Measurements from ENCODE around the gene SLAMF1.
A peak's percentile ranks its signal among the peaks of the same experiment; 100 is the strongest.
"Not testable (repeated sequence)": the region's sequence is repeated elsewhere in the genome, so short reads cannot be mapped to it uniquely, and the experiment has no call there.

SLAMF1 gene, protein sequence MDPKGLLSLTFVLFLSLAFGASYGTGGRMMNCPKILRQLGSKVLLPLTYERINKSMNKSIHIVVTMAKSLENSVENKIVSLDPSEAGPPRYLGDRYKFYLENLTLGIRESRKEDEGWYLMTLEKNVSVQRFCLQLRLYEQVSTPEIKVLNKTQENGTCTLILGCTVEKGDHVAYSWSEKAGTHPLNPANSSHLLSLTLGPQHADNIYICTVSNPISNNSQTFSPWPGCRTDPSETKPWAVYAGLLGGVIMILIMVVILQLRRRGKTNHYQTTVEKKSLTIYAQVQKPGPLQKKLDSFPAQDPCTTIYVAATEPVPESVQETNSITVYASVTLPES

DNA sequence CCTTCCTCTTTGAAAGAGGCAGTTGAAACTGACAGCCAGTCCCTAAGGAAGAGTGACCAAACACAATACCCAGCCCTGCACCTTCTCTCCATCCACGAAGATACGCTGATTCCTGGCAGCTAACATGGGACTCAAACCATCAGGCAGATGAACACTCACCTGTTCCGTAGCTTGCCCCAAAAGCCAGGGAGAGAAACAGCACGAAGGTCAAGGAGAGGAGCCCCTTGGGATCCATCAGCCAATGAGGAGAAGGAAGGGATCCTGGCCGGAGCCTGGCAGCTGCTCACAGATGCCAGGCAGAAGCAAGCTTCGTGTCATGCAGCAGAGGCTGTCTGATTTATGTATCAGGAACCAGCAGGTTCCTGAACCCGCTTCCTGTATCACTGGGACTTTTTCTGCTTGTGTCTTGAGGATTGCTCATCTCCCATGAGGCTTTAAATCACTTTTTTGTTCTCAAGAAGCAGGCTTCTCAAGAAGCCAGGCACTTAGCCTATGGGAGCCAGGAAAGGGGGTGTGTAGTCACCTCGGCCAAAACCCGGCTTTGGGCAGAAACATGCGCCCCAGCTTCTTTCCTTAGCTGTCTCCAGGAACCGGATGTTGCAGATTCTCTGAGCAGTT, at the start of gene SLAMF1:
Gene SLAMF1, minus strand, starts transcription at position 334 of the 618 bp plus-strand sequence. Its CDS starts 99 bp downstream, at position 235.
- DNase-seq (ENCODE audit: low spot score): no peak

DNA sequence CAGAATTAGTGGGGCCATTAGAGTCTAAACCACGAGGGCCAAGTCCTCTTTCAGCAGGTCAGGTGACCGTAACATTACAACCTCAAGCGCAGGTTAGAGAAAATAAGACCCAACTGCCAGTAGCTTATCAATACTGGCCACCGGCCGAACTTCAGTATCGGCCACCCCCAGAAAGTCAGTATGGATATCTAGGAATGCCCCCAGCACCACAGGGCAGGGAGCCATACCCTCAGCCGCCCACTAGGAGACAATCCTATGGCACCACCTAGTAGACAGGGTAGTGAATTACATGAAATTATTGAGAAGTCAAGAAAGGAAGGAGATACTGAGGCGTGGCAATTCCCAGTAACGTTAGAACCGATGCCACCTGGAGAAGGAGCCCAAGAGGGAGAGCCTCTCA, 45.5 kb upstream of the SLAMF1 start:
- not testable (repeated sequence) for DNase-seq (ENCODE audit: low spot score)

DNA sequence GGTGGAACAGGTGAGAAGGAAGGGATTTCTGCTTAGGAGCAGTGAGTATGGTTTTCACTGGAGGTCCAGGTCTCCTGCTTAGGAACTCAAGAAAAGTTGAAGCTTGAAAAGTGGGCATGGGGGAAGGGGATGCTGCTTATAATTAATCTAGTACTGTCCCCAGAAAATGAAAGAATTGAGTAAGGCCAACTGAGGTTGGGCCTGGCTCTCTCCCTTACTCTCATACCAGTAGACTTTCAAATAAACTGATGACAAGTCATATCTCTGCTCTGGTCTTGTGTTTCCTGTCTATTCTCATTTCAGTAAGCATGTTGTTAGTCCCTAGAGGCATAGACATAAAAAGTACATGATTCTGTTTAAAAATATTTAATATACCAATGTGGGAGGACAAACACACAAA, 38.4 kb upstream of the SLAMF1 start:
- DNase-seq (ENCODE audit: low spot score): no peak

DNA sequence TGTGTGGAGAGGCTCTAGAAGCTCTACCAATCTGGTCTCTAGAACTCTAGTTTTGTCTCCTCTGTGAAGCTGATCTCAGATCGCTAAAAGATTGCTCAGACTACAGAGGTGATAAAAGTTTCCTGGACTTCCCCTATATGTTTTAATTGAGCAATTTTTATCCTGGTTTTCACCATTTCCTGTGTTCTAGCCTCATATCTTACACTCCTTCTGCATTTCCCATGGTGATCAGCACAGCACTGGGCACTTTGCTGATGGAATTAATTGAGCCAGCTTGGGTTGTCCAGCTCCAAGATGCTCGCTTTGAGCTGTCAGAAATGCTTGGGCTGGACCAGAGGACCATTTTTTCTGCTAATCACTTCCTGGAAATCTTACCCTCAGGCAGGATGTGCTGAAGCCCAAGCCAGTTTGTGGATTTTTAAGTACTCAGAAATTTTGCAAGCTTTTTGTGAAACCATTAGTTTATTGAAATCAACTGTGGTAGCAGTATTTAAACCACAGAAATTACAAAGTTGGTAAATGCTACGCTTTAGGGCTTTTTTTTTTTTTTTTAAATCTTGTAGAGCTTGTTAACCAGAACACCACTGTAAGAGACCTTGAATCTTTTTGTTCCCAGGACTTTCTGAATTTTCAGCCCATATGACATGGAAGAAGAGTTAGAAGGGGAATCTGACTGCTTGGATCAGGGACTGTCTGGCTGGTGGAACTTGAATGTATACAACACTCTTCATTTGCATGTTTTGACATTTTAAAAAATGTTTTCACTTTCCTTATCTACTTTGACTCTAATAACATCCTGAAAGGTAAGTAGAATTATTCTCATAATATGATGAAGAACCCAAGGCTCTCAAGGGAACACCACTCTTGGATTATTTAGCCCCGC, 36.4 kb upstream of the SLAMF1 start:
- DNase-seq (ENCODE audit: low spot score): no peak

DNA sequence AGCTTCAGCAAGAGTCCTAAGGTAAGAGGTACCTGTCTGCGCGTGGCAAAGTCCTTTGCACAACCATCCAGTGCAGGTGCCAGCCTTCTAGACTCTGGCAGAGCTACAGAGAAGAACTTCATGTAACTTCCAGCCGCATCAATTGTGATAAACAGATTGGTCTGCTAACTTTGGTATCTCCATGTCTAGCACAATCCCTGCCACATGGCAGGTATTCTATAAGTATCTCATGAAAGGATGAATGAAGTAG, 35.0 kb upstream of the SLAMF1 start:
- DNase-seq (ENCODE audit: low spot score): no peak

DNA sequence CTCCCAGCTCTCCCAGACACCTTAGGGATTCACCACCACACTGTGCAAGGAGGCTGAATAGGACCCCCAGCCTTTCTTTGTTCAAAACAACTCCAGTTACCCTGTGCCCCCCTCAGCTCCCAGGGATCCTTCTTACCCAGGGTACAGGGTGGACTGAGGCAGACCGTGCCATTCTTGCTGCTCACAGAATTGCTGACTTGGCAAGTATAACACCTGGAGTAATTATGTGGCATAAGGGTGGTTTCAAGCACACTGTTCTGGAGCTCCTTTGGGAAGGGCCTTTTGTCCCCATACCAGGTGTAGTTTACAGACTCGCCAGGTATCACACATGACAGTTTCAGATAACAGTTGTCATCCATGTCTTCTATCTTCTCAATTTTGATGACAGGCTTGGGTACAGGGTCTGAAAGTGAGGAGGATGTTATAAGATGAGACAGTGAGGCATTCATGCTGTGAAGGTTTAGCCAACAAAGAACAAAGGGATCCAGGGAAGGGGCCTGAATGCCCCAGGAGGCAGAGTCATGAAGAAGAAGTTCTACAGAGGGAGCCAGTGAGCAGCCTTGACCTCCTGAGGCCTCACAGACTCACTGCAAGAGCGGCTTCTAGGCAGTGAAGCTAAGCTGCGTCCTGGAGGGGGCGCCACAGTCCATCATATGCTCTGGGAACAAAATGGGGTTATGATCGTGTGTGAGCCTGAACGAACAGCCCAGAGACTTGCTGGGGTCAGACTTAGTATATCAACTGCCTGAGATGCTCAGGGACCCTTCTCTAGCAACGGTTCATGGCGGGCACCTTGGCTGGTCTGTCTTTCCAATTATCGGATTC, 34.4 kb upstream of the SLAMF1 start:
- no peak for DNase-seq (ENCODE audit: low spot score)

DNA sequence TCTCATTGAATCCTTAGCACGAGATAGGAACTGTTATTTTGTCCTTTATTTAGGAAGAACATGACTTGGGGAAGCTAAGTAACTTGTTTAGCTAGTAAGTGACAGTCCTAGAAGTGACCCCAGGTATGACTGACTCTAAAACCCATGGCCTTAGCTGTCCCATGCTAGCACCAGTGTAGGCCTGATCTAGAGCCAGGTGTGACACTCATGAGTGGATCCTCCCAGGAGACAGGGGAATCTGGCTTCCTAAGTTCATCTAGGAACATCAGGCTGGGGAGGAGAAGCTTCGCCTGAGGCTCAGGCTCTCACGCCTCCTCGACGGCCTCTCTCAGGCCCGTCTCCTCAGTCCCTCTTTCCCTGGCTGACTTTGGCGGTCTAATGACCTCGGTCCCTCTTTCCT, 33.6 kb upstream of the SLAMF1 start:
- DNase-seq (ENCODE audit: low spot score): no peak

DNA sequence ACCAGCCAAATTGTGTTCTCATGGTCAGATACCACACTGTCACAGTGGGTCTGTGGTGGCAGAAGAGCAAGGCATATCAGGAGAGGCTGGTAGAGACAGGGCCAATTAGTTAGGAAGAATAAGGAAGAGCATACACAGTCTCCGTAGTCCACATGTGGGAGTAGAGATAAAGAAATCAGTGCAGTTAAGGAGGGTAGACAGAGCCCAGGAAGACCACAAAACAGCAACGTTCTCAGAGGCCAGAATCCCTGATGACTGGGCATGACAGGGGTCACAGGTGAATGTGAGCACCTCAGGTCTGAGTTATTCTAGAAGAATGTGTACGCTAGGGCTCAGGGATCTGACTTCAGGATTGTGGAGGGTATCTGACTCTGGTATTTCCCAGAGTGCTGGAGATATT, 33.0 kb upstream of the SLAMF1 start:
- no peak for DNase-seq (ENCODE audit: low spot score)

DNA sequence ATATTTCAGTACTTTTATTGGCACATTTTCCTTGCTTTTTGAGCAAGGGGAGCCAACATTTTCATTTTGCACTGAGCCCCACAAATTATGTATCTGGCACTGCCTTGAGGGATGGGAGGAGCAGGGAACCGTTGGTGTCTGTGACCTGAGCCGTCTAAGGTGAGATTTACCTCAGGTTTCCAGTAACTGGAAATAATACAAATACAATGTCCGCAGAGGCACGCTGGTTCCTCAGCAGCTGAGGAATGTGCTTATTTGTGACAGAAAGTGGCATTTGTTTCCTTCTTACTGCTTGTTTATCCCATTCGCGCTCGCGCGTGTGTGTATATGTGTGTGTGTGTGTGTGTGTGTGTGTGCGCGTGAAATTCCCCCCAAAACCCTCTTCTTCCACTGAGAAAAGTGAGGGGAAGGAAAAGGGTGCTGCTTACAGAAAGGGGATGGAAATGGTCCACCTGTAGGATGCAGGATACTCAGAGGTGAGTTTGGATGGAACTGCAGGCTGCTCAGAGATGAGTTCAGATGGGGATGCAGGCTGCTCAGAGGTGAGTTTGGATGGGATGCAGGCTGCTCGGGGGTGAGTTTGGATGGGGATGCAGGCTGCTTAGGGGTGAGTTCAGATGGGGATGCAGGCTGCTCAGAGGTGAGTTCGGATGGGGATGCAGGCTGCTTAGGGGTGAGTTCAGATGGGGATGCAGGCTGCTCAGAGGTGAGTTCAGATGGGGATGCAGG, 30.2 kb upstream of the SLAMF1 start:
- no peak for DNase-seq (ENCODE audit: low spot score)

DNA sequence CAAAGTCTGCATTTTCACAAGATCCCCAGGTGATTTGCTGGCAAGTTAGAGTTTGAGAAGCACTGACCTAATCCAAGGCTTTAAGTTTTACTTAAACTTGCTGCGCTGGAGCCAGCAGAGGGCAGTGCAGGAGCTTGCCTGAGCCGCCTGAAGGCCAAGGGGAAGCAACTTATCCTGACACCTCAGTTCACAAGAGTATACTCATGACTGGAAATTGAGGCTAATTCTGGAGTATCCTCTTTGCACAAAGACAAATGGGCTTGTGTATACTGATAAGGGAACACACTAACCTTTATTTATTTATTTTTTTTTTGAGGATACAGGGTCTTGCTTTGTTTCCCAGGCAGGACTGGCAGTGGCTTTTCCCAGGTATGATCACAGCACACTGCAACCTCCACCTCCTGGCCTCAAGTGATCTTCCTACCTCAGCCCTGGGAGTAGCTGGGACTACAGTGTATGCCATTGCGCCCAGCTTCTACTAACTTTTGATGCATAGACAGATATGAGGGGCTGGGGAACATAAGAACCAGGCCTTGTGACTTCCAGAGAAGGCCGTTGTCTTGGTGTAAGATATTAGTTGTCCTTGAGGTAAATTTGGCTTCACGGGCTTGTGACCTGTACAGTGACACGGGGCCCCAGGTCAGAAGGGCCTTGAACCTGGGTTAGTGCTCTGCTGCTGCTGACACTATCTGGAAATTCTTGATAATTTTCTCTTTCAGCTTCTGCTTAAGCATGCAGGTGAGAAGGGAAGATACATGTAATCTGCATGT, 29.0 kb upstream of the SLAMF1 start:
- DNase-seq (ENCODE audit: low spot score): peak; percentile 36

DNA sequence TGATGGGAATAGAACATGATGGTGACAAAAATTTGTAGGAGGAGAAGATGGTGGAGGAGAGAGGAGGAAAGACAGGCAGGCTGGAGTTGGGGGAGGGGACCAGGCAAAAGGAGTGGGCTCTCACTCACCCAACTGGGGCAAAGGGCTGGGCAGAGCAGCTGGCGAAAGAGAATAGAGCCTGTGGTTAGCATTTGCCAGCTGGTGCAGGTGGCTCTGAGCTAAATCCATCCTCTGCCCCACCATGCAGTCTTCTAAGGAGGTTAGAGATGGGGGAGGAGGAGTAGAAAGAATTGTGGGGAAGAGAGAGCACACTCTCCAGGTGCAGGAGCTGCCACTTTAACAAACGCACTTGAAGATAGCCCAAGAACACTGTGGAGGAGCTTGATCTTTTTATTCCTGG, 27.6 kb upstream of the SLAMF1 start:
- DNase-seq (ENCODE audit: low spot score): no peak

DNA sequence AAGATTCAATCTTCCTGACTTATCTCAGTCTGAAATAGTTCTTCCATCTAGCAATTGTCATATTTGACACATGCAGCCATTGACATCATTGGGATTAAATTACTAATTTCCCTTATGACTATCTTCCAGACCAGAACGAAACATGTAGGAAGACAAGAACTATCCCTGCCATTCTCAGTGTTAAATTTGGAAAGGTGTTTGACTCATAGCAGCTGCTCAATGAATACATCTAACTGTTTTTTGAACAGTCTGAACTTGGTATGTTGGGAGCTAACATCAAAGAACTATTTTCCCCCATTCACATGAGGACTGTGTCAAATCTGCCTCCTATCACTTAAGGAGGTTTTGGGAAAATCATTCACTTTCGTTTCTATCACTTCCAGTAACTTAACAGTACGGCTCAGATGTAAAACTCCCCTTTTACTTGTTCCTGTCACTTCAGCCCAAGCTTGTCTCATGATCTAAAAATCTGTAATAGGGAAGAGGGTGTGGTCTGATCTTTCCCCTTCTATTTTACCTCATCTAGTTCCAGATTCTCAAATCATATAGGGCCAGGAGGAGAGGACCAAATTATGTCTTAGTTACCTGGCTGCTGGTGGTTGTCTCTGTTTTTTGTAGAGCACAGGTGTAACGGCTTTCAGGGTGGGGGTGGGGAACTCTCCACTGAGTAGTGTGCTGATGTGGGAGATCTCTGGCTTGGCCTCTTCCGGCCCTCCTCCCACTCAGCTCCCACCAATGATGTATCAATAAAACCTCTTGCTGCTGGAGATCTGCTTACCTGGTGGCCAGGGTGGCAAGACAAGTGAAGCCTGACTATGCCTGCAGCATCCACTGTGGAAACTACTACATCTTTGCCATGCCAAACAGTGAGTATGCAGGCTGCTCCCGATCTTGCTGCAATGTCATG, 26.2 kb upstream of the SLAMF1 start:
- DNase-seq (ENCODE audit: low spot score): no peak

DNA sequence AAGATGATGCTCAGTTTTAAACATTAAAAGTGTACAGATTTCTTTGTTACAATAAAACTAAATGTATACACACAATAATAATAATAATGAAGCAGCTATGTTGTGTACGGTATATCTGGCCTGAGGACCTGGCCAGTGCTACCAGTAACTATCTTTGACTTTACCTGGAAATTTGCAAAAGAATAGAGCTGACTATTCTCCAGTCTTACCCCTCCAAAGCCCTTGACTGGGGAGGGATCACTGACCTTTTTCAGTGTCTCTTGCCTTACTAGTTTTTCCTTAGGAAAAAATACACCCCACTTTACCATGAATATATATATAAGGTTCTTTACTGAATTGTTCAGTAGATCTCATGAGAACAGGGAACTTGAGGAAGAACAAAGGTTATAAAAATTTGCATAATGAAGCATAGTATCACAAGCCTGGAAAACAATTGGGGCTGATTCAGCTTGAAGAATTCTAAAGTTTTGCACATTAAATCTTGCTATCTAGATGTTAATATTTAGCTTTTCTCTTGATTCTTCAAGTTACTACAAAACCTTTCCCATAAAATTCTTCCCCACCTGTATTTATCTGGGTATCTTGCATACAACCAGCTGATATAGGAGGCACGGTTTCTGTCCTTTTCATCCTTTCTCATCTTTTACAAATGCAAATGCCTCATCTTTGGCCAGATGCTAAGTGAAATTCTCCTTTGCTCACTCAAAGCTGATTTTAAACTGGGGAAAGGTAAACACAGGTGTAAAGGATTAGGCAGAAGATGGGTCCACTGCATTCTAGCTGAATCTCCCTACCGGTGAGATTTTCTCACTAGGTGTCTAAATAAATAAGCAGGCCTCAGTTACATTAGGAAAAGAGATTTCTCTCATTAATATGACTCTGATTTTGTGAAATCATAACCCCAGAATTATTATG, 25.0 kb upstream of the SLAMF1 start:
- no peak for DNase-seq (ENCODE audit: low spot score)

DNA sequence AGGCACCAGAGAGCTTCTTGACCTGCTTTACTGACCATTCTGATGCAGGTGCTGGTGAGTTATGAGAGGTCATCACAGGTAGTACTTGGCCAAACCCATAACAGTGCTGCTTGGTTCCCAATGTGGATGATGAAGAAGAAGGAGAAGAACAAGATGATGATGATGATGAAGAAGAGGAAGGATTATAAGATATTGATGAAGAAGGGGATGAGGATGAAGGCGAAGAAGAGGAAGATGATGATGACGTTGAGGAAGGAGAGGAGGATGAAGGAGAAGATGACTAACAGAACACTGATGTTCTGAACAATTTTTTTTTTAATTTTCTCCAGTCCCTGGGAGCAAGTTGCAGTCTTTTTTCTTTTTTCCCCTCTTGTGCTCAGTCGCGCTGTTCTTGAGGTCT, 23.9 kb upstream of the SLAMF1 start:
- DNase-seq (ENCODE audit: low spot score): no peak

DNA sequence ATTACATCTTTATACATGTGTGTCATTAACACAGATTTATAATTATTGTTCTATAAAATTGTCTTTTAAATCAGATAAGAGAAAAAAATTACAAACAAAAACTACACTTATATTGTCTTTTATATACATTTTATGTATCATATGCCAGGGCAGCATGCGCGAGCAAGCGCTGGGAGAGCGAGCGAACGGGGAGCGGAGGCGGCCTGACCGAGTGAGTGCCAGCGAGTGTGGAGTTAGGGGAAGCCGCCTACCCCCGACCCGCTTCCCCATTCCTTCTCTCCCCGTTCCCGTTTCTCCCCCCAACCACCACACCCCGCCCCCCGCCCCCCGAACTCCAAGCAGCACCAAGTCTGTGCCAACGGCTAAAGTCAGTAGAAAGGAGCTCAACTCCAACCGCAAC, 23.0 kb upstream of the SLAMF1 start:
- no peak for DNase-seq (ENCODE audit: low spot score)

DNA sequence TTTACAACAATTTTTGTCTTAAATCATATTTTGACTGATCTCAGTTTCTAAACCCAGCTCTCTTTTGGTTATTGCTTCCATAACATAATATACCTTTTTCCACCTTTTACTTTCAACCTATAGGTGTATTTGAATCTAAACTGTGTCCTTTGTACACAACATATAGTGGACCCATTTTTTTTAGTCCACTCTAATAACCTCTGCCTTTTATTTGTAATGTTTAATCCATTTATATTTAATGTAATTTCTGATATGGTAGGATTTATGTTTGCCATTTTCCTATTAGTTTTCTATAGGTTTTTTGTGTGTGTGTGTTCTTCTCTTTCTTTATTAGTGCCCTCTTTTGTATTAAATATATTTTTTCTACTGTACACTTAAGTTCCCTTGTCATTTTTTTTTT, 22.4 kb upstream of the SLAMF1 start:
- no peak for DNase-seq (ENCODE audit: low spot score)

DNA sequence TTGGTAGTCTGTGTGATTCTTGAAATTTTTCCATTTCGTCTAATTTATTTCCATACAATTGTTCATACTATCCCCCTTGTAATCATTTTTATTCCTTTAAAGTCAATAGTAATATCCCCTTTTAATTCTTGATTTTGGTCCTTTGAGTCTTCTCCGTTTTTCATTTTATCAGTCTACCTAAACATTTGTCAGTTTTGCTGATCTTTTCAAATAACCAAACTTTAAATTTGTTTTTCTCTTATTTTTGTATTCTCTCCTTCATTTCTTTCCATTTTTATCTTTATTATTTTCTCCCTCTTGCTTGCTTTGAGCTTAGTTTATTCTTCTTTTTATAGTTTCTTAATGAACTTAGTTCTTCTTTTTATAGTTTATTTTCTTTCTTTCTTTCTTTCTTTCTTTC, 21.1 kb upstream of the SLAMF1 start:
- DNase-seq (ENCODE audit: low spot score): no peak

DNA sequence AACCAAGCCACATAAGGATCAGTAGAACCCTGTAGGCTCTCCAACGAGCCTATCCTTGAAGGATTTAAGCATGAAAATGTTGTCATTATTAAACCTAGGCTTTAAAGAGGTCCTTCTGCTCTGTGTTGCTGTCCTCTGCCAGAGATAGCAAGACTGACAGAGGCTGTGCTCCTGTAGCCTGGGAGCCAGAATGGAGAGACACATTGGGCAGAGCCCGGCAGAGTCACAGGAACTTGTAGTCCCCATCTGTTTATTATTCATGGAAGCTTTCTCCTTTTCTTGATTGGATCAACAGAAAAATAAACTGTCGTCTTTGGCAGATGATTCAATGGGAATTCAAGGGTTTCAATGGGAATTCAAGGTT, 19.2 kb upstream of the SLAMF1 start:
- no peak for DNase-seq (ENCODE audit: low spot score)

Measured in AG08395 (cell line).